Ascending aorta (tissue), 2 donors: ENCODE measurements around the gene LAMP5. TPM values are rescaled to one million over a fixed set of nuclear protein-coding genes. Genes with fewer than 3 reads are reported as not detected.
A peak's percentile ranks its signal among the peaks of the same experiment; 100 is the strongest.

Experiments
- DNase-seq, 2 donors: peaks; one replicate each; pipeline ENCODE4 v3.0.0-alpha.2; 2019; ENCODE audit warnings: low spot score in 2 of 2
- H3K27ac ChIP-seq, 2 donors: fragments of 200-600 bp; sonication (generic); one replicate each; pipeline ENCODE4 v1.5.1; 2016 to 2017; ENCODE audit warnings: mild to moderate bottlenecking in 1 of 2
- H3K27me3 ChIP-seq: fragments of 200-600 bp; sonication (generic); one replicate; pipeline ENCODE4 v1.5.1; 2017
- H3K36me3 ChIP-seq, 2 donors: fragments of 200-600 bp; sonication (generic); one replicate each; pipeline ENCODE4 v1.5.1; 2016
- H3K4me1 ChIP-seq, 2 donors: fragments of 200-600 bp; sonication (generic); one replicate each; pipeline ENCODE4 v1.5.1; 2016 to 2017; ENCODE audit warnings: mild to moderate bottlenecking in 1 of 2
- H3K4me3 ChIP-seq, 2 donors: fragments of 200-600 bp; sonication (generic); one replicate each; pipeline ENCODE4 v1.5.1; 2016 to 2017; ENCODE audit warnings: mild to moderate bottlenecking in 1 of 2
- H3K9me3 ChIP-seq, 2 donors: fragments of 200-600 bp; sonication (generic); one replicate each; pipeline ENCODE4 v1.5.1; 2016
- intact Hi-C: fragments of 100-400 bp; cut with DNase I; formaldehyde crosslinking; loops from one replicate; pipeline ENCODE4 v1.15.1; 2023
- total RNA-seq: library from RNA; depleted of rRNA; stranded (reverse); fragments of >200 nt; gene quantifications from one replicate; pipeline ENCODE4 v1.1.0, GENCODE V29; 2016
- TF ChIP-seq, protein P1 (sequence below), 3 experiments: fragments of 200-600 bp in 2 of 3; fragments of 450-650 bp in 1 of 3; sonication (generic) in 2 of 3; IDR thresholded peaks; one replicate each; pipeline ENCODE4 v1.5.1; 2016 to 2019; ENCODE audit warnings: antibody characterized with exemption in 3 of 3, mild to moderate bottlenecking in 1 of 3, moderate library complexity in 1 of 3

The LAMP5 gene
- total RNA-seq, 1 donor from 2014 or later = not detected

DNA sequence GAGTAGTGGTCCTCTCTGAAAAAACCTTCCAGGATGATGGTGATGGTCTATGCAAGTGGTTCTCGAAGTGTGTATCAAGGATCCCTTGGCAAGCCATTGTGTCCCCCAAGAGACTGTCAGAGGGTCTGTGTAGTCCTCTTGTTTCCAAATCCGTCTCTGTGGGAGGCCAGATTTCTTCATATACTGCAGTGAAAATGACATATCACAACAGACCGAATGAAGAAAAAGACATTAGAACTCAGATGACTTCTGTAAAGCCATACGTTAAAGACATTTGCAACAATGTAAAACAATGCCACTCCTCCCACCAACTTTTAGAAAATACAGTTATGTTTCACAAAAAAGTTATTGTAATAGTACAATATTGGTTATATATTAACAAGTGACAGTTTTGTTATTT, 27.2 kb upstream of the LAMP5 start:
- Histone ChIP-seq H3K9me3 (no peaks in the 10 kb centered on the region), H3K4me3 (no peak overlapping the region), H3K27ac (no peak overlapping the region), H3K27me3 (no peaks in the 10 kb centered on the region), H3K36me3 (no peaks in the 10 kb centered on the region), H3K4me1 (no peaks in the 10 kb centered on the region)
- TF ChIP-seq, protein P1, sequence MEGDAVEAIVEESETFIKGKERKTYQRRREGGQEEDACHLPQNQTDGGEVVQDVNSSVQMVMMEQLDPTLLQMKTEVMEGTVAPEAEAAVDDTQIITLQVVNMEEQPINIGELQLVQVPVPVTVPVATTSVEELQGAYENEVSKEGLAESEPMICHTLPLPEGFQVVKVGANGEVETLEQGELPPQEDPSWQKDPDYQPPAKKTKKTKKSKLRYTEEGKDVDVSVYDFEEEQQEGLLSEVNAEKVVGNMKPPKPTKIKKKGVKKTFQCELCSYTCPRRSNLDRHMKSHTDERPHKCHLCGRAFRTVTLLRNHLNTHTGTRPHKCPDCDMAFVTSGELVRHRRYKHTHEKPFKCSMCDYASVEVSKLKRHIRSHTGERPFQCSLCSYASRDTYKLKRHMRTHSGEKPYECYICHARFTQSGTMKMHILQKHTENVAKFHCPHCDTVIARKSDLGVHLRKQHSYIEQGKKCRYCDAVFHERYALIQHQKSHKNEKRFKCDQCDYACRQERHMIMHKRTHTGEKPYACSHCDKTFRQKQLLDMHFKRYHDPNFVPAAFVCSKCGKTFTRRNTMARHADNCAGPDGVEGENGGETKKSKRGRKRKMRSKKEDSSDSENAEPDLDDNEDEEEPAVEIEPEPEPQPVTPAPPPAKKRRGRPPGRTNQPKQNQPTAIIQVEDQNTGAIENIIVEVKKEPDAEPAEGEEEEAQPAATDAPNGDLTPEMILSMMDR (IDR thresholded peaks at IDR 0.05) = no peak
- DNase-seq = no peak
- intact Hi-C loops = no loop called here

- no peaks in the 10 kb centered on the region for H3K27me3 ChIP-seq
- DNase-seq = no peak
- peaks cover 4 to 8% of the 10 kb centered on the region in 2 donors for H3K4me1 ChIP-seq
- H3K4me3 ChIP-seq = no peak overlapping the region
- H3K36me3 ChIP-seq = no peaks in the 10 kb centered on the region
- intact Hi-C loops = no loop called here
- no peak overlapping the region for H3K27ac ChIP-seq
- H3K9me3 ChIP-seq = no peaks in the 10 kb centered on the region
- TF ChIP-seq, protein P1 (IDR thresholded peaks at IDR 0.05) = no peak
Observed at GRCh38 chr20:9488063-9488462, 26.3 kb upstream of the LAMP5 start.

DNA sequence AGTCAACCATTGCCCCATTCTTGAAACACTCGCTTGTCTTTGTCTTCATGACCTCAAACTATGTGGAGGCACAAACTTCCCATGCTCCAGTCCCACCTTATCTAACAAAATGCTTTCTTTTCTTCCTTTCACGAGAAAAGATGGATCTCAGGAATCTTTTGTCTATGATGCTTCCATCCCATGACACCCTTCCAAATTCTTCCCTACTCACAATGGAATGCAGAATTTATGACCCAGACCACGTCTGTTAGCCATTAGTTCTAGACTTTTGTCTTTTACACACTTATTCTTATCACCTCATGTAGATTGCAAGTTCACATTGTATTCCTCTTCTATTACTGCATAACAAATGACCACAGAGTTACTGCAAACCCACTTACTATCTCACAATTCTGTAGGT, 24.2 kb upstream of the LAMP5 start:
- H3K36me3 ChIP-seq = no peaks in the 10 kb centered on the region
- DNase-seq = no peak
- H3K27ac ChIP-seq = no peak overlapping the region
- no peaks in the 10 kb centered on the region for H3K27me3 ChIP-seq
- H3K4me1 ChIP-seq = peaks cover 4 to 10% of the 10 kb centered on the region in 2 donors
- intact Hi-C loops = no loop called here
- H3K9me3 ChIP-seq = no peaks in the 10 kb centered on the region
- TF ChIP-seq, protein P1 (IDR thresholded peaks at IDR 0.05) = no peak
- H3K4me3 ChIP-seq = no peak overlapping the region

DNA sequence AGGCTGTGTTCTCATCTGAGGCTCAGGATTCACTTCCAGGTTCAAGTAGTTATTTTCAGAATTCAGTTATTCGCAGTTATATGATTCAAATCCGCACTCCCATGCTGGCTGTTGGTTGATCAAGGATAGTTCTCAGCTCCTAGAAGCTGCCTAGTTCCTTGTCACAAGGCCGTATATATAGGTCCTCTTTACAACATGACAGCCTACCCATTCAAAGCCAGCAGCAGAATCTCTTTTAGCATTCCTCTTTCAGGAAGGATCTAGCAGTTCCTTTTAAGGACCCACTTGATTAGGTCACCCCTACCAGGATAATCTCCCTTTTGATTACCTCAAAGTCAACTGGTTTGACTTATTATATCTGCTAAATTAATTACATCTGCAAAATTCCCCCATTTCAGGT, 23.8 kb upstream of the LAMP5 start:
- TF ChIP-seq, protein P1 (IDR thresholded peaks at IDR 0.05) = no peak
- DNase-seq = no peak
- no peak overlapping the region for H3K27ac ChIP-seq
- H3K36me3 ChIP-seq = no peaks in the 10 kb centered on the region
- H3K4me1 ChIP-seq = peaks cover 4 to 10% of the 10 kb centered on the region in 2 donors
- intact Hi-C loops = no loop called here
- H3K9me3 ChIP-seq = no peaks in the 10 kb centered on the region
- H3K4me3 ChIP-seq = no peak overlapping the region
- no peaks in the 10 kb centered on the region for H3K27me3 ChIP-seq

DNA sequence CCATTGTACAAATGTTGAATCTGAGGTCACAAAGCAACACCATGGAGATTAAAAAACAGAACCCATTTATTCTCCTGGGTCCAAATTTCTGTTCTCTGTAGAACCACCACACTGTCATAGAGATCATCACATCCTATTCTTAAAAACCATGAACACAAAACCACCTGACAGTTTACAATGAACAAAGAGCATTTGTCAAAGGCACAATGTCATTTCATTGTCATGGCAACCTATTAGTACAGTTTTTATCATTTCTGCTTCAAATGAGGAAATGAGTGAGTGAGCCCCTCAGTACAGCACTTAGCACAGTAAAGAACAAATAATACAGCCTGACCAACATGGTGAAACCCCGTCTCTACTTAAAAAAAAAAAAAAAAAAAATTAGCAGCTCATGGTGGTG, 23.1 kb upstream of the LAMP5 start:
- no peaks in the 10 kb centered on the region for H3K9me3 ChIP-seq
- no peaks in the 10 kb centered on the region for H3K27me3 ChIP-seq
- H3K27ac ChIP-seq = no peak overlapping the region
- H3K4me1 ChIP-seq = peaks cover 4 to 10% of the 10 kb centered on the region in 2 donors
- DNase-seq = no peak
- intact Hi-C loops = no loop called here
- no peaks in the 10 kb centered on the region for H3K36me3 ChIP-seq
- TF ChIP-seq, protein P1 (IDR thresholded peaks at IDR 0.05) = no peak
- H3K4me3 ChIP-seq = no peak overlapping the region

DNA sequence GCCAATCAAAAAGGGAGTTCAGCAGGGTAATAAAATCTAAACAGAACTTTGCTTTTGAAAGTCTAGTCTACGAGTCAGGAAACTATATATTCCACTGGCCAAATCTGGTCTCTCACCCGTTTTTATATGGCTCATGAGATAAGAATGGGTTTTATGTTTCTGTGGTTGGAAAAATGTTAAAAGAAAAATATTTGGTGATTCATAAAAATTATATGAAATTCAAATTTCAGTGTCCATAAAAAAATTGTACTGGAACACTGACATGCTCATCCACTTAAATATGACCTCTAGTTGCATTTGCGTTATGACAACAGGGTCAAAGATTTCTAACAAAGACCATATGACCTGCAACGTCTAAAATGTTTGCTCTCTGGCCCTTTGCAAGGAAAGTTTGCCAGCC, 22.3 kb upstream of the LAMP5 start:
- Histone ChIP-seq H3K4me3 (peak overlapping the region in 1 of 2 donors; percentile 9), H3K9me3 (no peaks in the 10 kb centered on the region), H3K27ac (no peak overlapping the region), H3K36me3 (no peaks in the 10 kb centered on the region), H3K27me3 (no peaks in the 10 kb centered on the region), H3K4me1 (peaks cover 4 to 10% of the 10 kb centered on the region in 2 donors)
- no peak for DNase-seq
- intact Hi-C loops = no loop called here
- TF ChIP-seq, protein P1 (IDR thresholded peaks at IDR 0.05) = no peak
